Neutrophil (primary cell): Measurements from ENCODE around the gene TIMM44.

Source experiments
- H3K27ac ChIP-seq: fragments of 200-600 bp; sonication (generic); 2 replicates; pipeline ENCODE4 v1.5.1; 2016; ENCODE audit warnings: mild to moderate bottlenecking, moderate library complexity
- H3K27me3 ChIP-seq: fragments of 200-600 bp; sonication (generic); 2 replicates; pipeline ENCODE4 v1.6.0; 2016; ENCODE audit warnings: mild to moderate bottlenecking
- H3K36me3 ChIP-seq: fragments of 200-600 bp; sonication (generic); 2 replicates; pipeline ENCODE4 v1.5.1; 2017
- H3K4me1 ChIP-seq, 2 experiments: fragments of 200-600 bp in 1 of 2; sonication (generic) in 1 of 2; 1 replicate in 1 of 2; 2 replicates in 1 of 2; pipeline versions ENCODE4 v1.5.1 to v1.6.1; 2013 to 2016; ENCODE audit warnings: low read depth in 1 of 2, low read length in 1 of 2, mild to moderate bottlenecking in 1 of 2, moderate library complexity in 1 of 2; ENCODE audit not compliant: control insufficient read depth in 1 of 2, insufficient read depth in 1 of 2
- H3K4me3 ChIP-seq, 2 experiments: fragments of 200-600 bp in 1 of 2; sonication (generic) in 1 of 2; 1 replicate in 1 of 2; 2 replicates in 1 of 2; pipeline ENCODE4 v1.5.1; 2013 to 2016; ENCODE audit warnings: low read depth in 1 of 2, low read length in 1 of 2, mild to moderate bottlenecking in 1 of 2, moderate library complexity in 1 of 2
- H3K9me3 ChIP-seq: fragments of 200-600 bp; sonication (generic); 2 replicates; pipeline ENCODE4 v1.5.1; 2016
- TF ChIP-seq, protein P1 (sequence below): fragments of 200-600 bp; sonication (generic); IDR thresholded peaks from 2 replicates; pipeline ENCODE4 v1.5.1; 2016; ENCODE audit warnings: antibody characterized with exemption

The TIMM44 gene

DNA sequence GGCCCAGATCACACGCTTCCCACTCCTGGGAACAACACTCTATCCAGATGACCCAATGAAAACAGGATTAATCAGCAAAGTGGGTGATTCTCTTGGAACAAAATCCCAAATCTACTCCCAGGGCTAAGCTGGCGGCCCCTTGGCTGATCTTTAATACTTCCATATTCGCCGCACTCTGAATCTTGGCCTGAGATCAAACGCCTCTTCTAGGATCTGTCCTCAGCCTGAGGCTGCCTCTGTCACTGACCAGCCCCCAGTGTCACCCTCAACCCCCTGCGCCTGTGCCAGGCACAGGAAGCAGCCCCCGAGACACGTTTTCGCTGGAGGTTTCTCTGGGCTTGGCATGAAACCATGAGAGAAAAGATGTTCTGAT is 15.1 kb downstream of the TIMM44 start:
- Histone ChIP-seq H3K4me3 (no peak overlapping the region), H3K27ac (no peak overlapping the region), H3K4me1 (peaks cover 5 to 14% of the 10 kb centered on the region in 2 experiments), H3K27me3 (peaks cover 31% of the 10 kb centered on the region), H3K36me3 (peaks cover 30% of the 10 kb centered on the region), H3K9me3 (no peaks in the 10 kb centered on the region)
- TF ChIP-seq, protein P1, sequence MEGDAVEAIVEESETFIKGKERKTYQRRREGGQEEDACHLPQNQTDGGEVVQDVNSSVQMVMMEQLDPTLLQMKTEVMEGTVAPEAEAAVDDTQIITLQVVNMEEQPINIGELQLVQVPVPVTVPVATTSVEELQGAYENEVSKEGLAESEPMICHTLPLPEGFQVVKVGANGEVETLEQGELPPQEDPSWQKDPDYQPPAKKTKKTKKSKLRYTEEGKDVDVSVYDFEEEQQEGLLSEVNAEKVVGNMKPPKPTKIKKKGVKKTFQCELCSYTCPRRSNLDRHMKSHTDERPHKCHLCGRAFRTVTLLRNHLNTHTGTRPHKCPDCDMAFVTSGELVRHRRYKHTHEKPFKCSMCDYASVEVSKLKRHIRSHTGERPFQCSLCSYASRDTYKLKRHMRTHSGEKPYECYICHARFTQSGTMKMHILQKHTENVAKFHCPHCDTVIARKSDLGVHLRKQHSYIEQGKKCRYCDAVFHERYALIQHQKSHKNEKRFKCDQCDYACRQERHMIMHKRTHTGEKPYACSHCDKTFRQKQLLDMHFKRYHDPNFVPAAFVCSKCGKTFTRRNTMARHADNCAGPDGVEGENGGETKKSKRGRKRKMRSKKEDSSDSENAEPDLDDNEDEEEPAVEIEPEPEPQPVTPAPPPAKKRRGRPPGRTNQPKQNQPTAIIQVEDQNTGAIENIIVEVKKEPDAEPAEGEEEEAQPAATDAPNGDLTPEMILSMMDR: no peak

DNA sequence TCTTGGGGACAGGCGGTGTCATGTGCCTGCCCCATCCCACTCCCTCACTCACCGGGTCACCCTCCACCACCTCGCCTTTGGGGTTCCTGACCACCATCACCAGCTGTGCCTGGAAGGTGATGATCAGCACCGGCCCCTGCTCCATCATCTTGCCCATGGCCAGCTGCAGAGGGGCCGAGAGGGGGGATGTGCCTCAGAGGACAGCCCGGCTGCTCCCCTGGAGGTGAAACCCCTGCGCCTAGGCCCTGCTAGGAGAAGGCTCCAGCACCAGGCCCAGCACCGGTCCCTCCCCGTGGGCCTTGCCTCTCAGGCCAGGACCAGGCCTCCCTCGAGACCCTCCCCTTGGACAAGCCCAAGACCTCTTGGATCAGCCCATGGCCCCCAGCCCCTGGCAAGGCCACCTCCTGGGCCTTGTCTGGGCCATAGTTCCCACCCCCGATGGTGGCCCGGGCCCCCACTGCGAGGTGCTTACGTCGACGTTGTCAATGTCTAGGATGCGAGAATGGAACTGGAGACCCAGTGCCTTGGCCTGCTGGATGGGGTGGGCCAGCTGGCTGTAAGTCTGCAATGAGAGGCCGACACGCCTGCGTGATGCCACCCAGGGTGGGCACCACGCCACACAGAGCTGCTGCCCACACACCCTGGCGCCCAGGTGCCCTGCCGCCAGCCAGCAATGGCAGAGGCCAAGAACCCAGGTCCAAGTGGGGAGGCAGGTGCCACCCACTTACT is 15.7 kb downstream of the TIMM44 start:
- H3K4me1 ChIP-seq: peaks cover 5 to 14% of the 10 kb centered on the region in 2 experiments
- no peak overlapping the region for H3K4me3 ChIP-seq

DNA sequence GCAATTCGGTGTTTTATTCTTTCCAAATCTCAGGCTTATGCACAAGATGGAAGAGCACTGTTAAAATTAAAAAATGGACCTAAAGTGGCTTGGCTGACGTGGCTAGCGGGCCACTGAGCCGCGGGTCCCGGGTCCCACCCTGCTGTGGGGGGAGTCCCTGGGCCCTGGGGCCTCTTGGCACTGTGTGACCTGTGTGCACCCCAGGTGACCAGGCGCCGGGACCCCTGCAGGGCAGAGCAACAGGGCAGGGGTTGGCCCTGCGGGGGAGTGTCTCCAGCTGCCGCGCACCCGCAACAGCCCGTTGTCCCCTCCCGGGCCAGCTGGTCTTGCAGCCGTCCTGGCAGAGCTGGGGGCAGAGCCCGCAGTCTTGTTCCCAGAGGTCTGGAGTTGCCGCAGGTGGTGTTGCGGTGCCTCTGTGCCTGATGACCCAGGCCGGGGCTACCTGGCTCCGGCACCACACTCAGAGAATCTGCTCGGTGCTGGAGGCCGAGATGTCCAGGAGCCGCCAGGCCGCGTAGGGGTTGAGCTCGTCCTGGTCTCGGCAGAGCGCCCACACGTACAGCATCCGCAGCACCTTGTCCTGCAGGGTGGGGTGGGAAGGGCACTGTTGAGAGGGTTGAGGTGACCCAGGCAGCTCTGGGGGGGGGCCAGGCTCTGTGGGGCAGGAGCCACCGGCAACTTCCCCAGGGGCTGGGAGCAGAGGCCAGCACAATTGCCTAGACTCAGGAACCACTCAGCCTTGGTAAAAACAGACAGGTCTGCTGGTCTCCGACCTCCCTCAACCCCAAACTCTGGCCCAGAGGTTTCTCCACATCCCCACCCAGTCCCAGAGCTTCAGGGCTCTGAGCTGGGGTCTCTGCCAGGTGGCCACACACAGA is 16.5 kb downstream of the TIMM44 start:
- Histone ChIP-seq H3K36me3 (peaks cover 17% of the 10 kb centered on the region), H3K4me3 (no peak overlapping the region), H3K9me3 (no peaks in the 10 kb centered on the region), H3K27ac (no peak overlapping the region), H3K27me3 (peaks cover 31% of the 10 kb centered on the region), H3K4me1 (peaks cover 5 to 18% of the 10 kb centered on the region in 2 experiments)
- TF ChIP-seq, protein P1: no peak

More for the DNA sequence above, 15.7 kb downstream of the TIMM44 start:
- Histone ChIP-seq H3K27ac (no peak overlapping the region), H3K27me3 (peaks cover 31% of the 10 kb centered on the region), H3K36me3 (peaks cover 25% of the 10 kb centered on the region), H3K9me3 (no peaks in the 10 kb centered on the region)
- TF ChIP-seq, protein P1: no peak

DNA sequence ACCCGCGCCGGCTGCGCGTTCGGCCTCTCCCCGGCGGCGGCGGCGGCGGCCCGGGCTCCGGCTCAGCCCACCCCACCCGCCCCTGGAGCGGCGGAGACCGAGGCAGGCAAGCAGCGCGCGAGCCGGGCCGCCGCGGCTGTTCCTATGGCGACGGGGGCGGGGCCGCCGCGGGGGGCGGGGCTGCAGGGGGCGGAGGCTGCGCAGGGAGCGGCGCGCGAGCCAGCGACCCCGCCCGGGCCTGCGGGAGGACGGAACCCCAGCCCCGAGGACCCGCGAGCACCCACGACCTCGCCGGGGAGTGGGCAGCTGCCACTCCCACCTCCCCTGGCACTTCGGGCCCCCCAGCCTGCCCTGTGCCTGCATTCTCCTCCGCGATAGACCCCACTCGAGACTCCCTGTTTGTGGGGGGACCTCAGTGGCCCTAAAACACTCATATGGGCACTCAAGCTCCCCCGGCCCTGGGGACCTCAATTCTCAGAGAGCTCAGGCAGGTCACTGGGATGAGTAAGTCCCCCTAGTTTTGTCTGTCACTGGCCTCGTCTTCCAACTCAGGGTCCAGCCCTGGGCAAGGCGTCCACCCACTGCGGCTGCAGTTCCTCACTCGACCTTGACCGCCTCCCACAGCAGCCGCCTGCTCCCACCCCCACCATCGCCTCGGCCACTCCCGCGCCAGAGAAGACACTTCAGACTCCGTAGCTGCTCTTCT is 17.3 kb downstream of the TIMM44 start, which contains the start of gene CTXN1:
Gene CTXN1, minus strand, starts transcription at position 115 of the 706 bp plus-strand sequence. CDS start 597 bp downstream, outside the sequence.
- TF ChIP-seq, protein P1: no peak
- Histone ChIP-seq H3K4me3 (peak within 1 kb of the TSS; percentile 40 to 60), H3K27ac (no peak within 1 kb of the TSS), H3K9me3 (no peaks in the 10 kb centered on the region), H3K36me3 (peaks cover 9% of the 10 kb centered on the region), H3K4me1 (peaks cover 13 to 26% of the 10 kb centered on the region in 2 experiments), H3K27me3 (peaks cover 31% of the 10 kb centered on the region)

DNA sequence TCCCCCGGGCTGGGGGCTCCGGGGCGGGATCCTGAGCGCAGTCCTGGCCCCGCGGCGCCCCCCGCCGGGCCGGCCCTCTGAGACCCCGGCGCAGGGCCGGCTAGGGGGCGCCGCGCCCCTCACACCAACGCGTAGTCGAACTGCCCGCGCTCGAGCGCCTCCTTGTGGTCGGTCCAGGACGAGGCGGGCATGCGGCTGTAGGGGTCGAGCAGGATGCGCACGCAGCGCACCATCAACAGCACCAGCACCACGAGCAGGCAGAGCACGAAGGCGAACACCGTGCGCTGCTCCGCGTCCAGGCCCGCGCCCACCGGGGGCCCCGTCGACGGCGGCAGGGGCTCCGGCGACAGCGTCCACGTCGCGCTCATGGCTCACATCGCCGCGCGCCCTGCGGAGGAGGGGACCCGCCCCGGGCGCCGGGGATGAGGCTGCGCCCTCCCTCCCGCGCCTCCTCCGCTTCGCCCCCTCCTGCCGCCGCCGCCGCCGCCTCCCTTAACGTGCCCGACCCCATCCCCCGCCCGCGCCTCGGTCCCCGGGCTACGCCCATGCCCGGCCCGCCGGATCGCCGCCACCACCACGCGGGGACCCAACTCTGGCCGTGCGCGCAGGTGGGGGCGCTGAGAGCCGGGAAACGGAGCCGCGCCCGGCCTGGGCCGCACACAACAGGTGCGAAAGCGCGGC is 18.2 kb downstream of the TIMM44 start:
- H3K36me3 ChIP-seq: peaks cover under 1% of the 10 kb centered on the region
- H3K4me3 ChIP-seq: peak overlapping the region; percentile 40 to 60
- H3K27ac ChIP-seq: no peak overlapping the region
- H3K9me3 ChIP-seq: no peaks in the 10 kb centered on the region
- peaks cover 17 to 32% of the 10 kb centered on the region in 2 experiments for H3K4me1 ChIP-seq
- peaks cover 31% of the 10 kb centered on the region for H3K27me3 ChIP-seq
- TF ChIP-seq, protein P1: peak; percentile 70
